ENCODE measurements around the gene CALHM3. TPM values are rescaled to one million over a fixed set of nuclear protein-coding genes. Genes with fewer than 3 reads are reported as not detected.
"Not testable (repeated sequence)": the region's sequence is repeated elsewhere in the genome, so short reads cannot be mapped to it uniquely, and the experiment has no call there.

Gene CALHM3, protein sequence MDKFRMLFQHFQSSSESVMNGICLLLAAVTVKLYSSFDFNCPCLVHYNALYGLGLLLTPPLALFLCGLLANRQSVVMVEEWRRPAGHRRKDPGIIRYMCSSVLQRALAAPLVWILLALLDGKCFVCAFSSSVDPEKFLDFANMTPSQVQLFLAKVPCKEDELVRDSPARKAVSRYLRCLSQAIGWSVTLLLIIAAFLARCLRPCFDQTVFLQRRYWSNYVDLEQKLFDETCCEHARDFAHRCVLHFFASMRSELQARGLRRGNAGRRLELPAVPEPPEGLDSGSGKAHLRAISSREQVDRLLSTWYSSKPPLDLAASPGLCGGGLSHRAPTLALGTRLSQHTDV
- total RNA-seq: not detected in 2 replicates

DNA sequence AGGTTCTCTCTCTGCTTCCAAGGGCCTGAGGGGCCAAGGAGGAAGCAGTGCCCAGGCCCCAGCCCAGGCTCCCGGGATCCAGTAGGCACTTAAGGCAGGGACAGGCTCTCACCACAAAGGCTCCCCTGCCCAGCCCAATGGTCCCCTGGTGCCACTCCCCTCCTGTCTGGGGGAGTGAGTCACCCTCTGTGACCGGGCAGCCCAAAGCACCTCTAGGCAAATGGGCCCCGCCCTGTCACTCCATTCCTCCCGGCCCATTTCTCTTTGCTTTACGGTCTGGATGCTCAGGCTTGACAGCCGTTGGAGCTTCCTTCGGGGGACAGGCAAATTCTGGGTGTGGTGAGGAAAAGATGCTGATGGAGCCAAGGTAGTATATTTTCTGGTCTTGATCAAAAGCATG, at the start of gene CALHM3:
Gene CALHM3, minus strand, starts transcription at position 106 of the 400 bp plus-strand sequence. CDS start 208 bp downstream, outside the sequence.
- TF ChIP-seq, protein P1, sequence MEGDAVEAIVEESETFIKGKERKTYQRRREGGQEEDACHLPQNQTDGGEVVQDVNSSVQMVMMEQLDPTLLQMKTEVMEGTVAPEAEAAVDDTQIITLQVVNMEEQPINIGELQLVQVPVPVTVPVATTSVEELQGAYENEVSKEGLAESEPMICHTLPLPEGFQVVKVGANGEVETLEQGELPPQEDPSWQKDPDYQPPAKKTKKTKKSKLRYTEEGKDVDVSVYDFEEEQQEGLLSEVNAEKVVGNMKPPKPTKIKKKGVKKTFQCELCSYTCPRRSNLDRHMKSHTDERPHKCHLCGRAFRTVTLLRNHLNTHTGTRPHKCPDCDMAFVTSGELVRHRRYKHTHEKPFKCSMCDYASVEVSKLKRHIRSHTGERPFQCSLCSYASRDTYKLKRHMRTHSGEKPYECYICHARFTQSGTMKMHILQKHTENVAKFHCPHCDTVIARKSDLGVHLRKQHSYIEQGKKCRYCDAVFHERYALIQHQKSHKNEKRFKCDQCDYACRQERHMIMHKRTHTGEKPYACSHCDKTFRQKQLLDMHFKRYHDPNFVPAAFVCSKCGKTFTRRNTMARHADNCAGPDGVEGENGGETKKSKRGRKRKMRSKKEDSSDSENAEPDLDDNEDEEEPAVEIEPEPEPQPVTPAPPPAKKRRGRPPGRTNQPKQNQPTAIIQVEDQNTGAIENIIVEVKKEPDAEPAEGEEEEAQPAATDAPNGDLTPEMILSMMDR (conservative IDR thresholded peaks at IDR 0.05; ENCODE audit: low read depth, low read length): no peak
- H3K4me3 ChIP-seq (ENCODE audit: low read depth, low read length): no peak within 1 kb of the TSS
- no peak for DNase-seq (ENCODE audit: low read depth)

DNA sequence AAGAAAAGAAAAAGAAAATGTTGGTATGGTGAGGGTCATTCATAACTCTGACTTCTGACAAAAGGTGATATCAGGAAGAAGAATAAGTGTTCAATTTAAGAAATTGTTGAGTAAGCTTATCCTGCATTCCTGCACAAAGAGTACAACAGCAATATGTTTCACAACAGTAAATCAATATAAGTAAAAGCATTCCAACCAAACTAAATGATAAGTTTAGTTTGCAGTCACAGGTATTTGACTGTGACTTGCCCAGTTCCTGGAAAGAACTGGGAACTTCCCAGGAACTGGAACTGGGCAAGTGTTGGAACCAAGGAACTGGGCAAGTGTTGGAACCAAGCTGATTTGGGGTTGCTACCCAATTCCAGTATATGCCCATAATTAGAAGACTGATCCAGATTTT, 49.5 kb upstream of the CALHM3 start:
- no peak overlapping the region for H3K4me3 ChIP-seq (ENCODE audit: low read depth, low read length)
- TF ChIP-seq, protein P1 (conservative IDR thresholded peaks at IDR 0.05; ENCODE audit: low read depth, low read length): no peak
- no peak for DNase-seq (ENCODE audit: low read depth)

DNA sequence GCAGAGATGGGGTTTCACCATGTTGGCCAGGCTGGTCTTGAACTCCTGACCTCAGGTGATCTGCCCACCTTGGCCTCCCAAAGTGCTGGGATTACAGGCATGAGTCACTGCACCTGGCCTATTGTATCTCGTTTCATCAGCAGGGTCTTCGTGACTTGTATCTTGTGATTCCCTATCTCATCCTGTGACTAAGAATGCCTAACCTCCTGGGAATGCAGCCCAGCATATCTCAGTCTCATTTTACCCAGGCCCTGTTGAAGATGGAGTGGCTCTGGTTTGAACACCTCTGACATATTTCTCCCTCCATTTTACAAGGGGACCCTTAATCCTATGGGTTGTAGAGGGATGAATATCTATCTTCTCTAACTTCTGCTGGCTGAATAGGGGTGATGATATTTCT, 48.4 kb upstream of the CALHM3 start:
- DNase-seq (ENCODE audit: low read depth): peak; percentile 42
- not testable (repeated sequence) for H3K4me3 ChIP-seq (ENCODE audit: low read depth, low read length)

DNA sequence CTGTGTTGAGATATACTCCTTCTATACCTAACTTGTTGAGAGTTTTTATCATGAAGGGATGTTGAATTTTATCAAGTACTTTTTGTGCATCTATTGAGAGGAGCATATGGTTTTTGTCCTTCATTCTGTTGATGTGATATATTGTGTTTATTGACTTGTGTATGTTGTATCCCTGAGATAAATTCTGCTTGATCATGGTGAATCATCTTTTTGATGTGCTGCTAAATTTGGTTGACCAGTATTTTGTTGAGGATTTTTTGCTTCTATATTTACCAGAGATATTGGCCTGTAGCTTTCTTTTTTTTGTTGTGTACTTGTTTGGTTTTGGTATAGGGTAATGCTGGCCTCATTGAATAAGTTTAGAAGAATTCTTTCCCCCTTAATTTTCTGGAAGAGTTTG, 46.9 kb upstream of the CALHM3 start:
- TF ChIP-seq, protein P1 (conservative IDR thresholded peaks at IDR 0.05; ENCODE audit: low read depth, low read length): no peak
- no peak for DNase-seq (ENCODE audit: low read depth)

DNA sequence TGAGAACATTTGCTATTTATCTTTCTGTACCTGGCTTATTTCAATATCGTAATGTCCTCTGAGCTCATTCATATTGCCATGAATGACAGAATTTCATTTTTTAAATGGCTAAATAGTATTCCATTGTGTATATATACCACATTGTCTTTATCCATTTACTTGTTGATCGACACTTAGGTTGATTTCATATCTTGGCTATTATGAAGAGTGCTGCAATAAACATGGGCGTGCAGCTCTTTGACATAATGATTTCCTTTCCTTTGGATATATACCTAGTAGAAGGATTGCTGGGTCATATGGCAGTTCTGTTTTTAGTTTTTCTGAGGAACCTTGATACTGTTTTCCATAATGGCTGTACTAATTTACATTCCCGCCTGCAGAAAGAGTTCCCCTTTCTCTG, 44.6 kb upstream of the CALHM3 start:
- DNase-seq (ENCODE audit: low read depth): no peak
- H3K4me3 ChIP-seq (ENCODE audit: low read depth, low read length): no peak overlapping the region
- TF ChIP-seq, protein P1 (conservative IDR thresholded peaks at IDR 0.05; ENCODE audit: low read depth, low read length): no peak

More for the DNA sequence above, 46.9 kb upstream of the CALHM3 start:
- no peak overlapping the region for H3K4me3 ChIP-seq (ENCODE audit: low read depth, low read length)

DNA sequence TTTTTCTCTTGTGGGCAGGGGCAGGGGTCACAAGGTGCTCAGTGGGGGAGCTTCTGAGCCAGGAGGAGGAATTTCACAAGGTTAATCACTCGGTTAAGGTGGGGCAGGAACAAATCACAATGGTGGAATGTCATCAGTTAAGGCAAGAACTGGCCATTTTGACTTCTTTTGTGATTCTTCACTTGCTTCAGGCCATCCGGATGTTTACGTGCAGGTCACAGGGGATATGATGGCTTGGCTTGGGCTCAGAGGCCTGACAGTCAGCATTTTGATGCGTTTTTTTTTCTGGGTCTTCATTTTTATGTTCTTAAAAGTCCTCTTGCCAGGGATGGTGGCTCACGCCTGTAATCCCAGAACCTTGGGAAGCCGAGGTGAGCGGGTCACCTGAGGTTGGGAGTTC, 43.0 kb upstream of the CALHM3 start:
- H3K4me3 ChIP-seq (ENCODE audit: low read depth, low read length); DNase-seq (ENCODE audit: low read depth): not testable (repeated sequence)

DNA sequence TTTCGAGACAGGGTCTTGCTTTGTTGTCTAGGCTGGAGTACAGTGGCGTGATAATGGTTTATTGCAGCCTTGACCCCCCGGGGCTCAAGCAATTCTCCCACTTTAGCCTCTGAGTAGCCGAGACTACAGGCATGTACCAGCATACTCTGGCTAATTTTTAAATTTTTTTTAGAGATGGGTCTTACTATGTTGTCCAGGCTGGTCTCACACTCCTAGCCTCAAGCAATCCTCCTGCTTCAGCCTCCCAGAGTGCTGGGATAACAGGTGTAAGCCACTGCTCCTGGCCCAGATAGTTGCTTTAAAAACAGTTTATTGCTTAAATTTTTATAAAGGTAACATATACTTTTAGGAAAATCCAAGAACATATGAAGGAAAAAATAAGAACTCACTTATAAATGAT, 40.8 kb upstream of the CALHM3 start:
- no peak for DNase-seq (ENCODE audit: low read depth)
- TF ChIP-seq, protein P1 (conservative IDR thresholded peaks at IDR 0.05; ENCODE audit: low read depth, low read length): no peak
- H3K4me3 ChIP-seq (ENCODE audit: low read depth, low read length): no peak overlapping the region
